H1 (cell line): ENCODE data around the gene CAMTA1. TPM values are rescaled to one million over a fixed set of nuclear protein-coding genes. Genes with fewer than 3 reads are reported as not detected.

ENCODE experiments used
- NANOG ChIP-seq: IDR thresholded peaks from 2 replicates; pipeline ENCODE4 v1.6.1; 2011; ENCODE audit warnings: low read length, low read depth, mild to moderate bottlenecking, inconsistent platforms; ENCODE audit not compliant: insufficient read depth, poor library complexity, severe bottlenecking
- RBBP5 ChIP-seq: IDR thresholded peaks from 2 replicates; pipeline ENCODE4 v1.7.1; 2012; ENCODE audit warnings: low read depth, mild to moderate bottlenecking, inconsistent platforms, low read length, moderate library complexity, borderline replicate concordance
- RNF2 ChIP-seq: fragments of 200-900, 300-1000 bp; sonication (generic); IDR thresholded peaks from 2 replicates; pipeline ENCODE4 v1.7.1; 2016; ENCODE audit warnings: borderline replicate concordance, low read depth, mild to moderate bottlenecking, antibody characterized with exemption, low read length; ENCODE audit not compliant: poor library complexity, severe bottlenecking; ENCODE audit errors: missing control alignments
- polyA plus RNA-seq, 7 experiments: library from polyadenylated mRNA; depleted of rRNA in 3 of 7; stranded (reverse) in 5 of 7; unstranded in 2 of 7; fragments of >200 nt in 5 of 7; fragments of 200-250 nt in 2 of 7; gene quantifications; 1 replicate in 5 of 7; 2 replicates in 1 of 7; 4 replicates in 1 of 7; pipeline versions ENCODE4 v1.2.1 to v1.2.3, GENCODE V29; 2011 to 2013; ENCODE audit warnings: missing spikeins in 2 of 7, mixed read lengths in 2 of 7
- total RNA-seq: library from RNA; stranded (reverse); fragmentation: NEBNext Ultra II Directional; extraction: Animal tissue kit (Norgen Biotek cat#: 25700); gene quantifications from 2 replicates; pipeline ENCODE4 v1.2.1, GENCODE V29; 2021

Gene CAMTA1
- total and polyA plus RNA-seq, 2 of the 8 experiments (the other 6 are each of a cell fraction or from before 2014, with no cell fraction given) = 65.0 to 119 TPM

GRCh38 chr1:7247158-7247557 is 461.9 kb downstream of the CAMTA1 start (continued):
- TF ChIP-seq RNF2 = no peak
- no peak for TF ChIP-seq NANOG
- TF ChIP-seq RBBP5 = no peak
